Measurements from ENCODE around the gene INPP5F. TPM values are rescaled to one million over a fixed set of nuclear protein-coding genes. Genes with fewer than 3 reads are reported as not detected.

Gene INPP5F
- total and polyA plus RNA-seq, 9 of the 15 experiments (the other 6 are each of a cell fraction or from before 2014, with no cell fraction given) = 1.6 to 7.3 (median 6.0) TPM

DNA sequence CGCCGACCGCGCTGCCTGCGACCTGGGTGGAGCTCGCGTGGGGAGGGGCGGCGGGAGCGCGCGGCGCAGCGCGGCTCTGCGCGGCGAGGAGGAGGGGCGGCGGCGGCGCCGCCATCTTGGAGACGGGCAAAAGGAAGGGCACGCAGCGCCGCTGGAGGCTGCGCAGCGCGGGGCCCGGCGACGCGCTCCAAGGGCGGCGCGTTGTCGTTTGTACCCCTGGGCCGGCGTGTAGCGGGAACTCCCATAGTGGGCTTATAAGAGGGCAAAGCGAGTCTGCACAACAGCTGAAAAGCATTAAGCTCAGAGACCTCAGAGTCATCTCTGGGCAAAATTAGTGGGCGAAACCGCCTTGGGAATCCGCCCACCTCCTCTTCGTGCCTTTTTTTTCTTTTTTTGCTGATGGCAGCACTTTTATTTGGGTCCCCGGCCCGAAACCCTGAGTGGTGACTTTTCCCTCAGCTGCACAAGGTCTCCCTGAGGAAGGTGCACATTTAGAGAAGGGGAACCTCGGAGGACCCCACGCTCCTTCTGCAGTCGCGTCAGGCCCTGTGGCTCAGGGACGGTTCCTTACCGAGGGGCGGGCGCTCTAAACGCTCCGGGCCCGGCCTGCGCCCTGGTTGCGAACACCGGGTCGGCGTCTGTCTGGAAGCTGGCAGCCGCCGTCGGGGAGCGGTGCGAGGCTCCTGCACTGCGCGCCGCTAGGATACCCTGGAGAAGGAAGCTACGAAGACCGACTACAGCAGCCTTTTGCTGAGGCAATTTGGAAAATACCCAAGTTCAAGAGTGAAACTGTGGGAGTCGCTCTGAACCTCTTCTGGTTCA is 147.2 kb downstream of the INPP5F start (continued):
- TF ChIP-seq CCNT2 (IDR thresholded peaks at IDR 0.05; ENCODE audit: borderline replicate concordance, extremely low read depth, insufficient read length, low read depth, low read length) (peak; percentile 69), NCOA1 (IDR thresholded peaks at IDR 0.05; ENCODE audit: low read depth) (no peak), SMAD3 (CRISPR knock-in tag; conservative IDR thresholded peaks at IDR 0.05) (no peak), HMGN3 (IDR thresholded peaks at IDR 0.05; ENCODE audit: borderline replicate concordance, extremely low read depth, insufficient read length, low read depth, low read length) (peak; percentile 83), MAFG (tag; conservative IDR thresholded peaks at IDR 0.05) (peak; percentile 97), PHF8 (IDR thresholded peaks at IDR 0.05; ENCODE audit: borderline replicate concordance, low read length) (peak; percentile 86), ZNF699 (CRISPR knock-in tag; IDR thresholded peaks at IDR 0.05; ENCODE audit: insufficient replicate concordance) (no peak), ZNF224 (CRISPR knock-in tag; IDR thresholded peaks at IDR 0.05) (no peak), MAZ (CRISPR knock-in tag; conservative IDR thresholded peaks at IDR 0.05 in 1 of 2, IDR thresholded peaks at IDR 0.05 in 1 of 2) (peak in 1 of 2 experiments; percentile 89; a peak in 2 of 4 replicates), HMG20B (CRISPR knock-in tag; IDR thresholded peaks at IDR 0.05) (no peak), TAF1 (IDR thresholded peaks at IDR 0.05; ENCODE audit: control insufficient read depth, extremely low read depth, insufficient read depth, low read length, severe bottlenecking) (peak; percentile 77), PYGO2 (tag; IDR thresholded peaks at IDR 0.05) (no peak), TRIM28 (IDR thresholded peaks at IDR 0.05) (no peak), RBM22 (IDR thresholded peaks at IDR 0.05; ENCODE audit: low read depth, low read length, poor library complexity, severe bottlenecking) (no peak)
- TF ChIP-seq, protein P1, sequence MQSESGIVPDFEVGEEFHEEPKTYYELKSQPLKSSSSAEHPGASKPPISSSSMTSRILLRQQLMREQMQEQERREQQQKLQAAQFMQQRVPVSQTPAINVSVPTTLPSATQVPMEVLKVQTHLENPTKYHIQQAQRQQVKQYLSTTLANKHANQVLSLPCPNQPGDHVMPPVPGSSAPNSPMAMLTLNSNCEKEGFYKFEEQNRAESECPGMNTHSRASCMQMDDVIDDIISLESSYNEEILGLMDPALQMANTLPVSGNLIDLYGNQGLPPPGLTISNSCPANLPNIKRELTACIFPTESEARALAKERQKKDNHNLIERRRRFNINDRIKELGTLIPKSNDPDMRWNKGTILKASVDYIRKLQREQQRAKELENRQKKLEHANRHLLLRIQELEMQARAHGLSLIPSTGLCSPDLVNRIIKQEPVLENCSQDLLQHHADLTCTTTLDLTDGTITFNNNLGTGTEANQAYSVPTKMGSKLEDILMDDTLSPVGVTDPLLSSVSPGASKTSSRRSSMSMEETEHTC (IDR thresholded peaks at IDR 0.05) = no peak
- TF ChIP-seq, protein P2, sequence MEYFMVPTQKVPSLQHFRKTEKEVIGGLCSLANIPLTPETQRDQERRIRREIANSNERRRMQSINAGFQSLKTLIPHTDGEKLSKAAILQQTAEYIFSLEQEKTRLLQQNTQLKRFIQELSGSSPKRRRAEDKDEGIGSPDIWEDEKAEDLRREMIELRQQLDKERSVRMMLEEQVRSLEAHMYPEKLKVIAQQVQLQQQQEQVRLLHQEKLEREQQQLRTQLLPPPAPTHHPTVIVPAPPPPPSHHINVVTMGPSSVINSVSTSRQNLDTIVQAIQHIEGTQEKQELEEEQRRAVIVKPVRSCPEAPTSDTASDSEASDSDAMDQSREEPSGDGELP (CRISPR knock-in tag; IDR thresholded peaks at IDR 0.05; ENCODE audit: borderline replicate concordance) = peak; percentile 48; the same call in 1 of the 2 replicates
- TF ChIP-seq, protein P3, sequence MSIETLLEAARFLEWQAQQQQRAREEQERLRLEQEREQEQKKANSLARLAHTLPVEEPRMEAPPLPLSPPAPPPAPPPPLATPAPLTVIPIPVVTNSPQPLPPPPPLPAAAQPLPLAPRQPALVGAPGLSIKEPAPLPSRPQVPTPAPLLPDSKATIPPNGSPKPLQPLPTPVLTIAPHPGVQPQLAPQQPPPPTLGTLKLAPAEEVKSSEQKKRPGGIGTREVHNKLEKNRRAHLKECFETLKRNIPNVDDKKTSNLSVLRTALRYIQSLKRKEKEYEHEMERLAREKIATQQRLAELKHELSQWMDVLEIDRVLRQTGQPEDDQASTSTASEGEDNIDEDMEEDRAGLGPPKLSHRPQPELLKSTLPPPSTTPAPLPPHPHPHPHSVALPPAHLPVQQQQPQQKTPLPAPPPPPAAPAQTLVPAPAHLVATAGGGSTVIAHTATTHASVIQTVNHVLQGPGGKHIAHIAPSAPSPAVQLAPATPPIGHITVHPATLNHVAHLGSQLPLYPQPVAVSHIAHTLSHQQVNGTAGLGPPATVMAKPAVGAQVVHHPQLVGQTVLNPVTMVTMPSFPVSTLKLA (conservative IDR thresholded peaks at IDR 0.05) = peak in 1 of 2 experiments; percentile 44; a peak in 1 of 4 replicates
- TF ChIP-seq, protein P4, sequence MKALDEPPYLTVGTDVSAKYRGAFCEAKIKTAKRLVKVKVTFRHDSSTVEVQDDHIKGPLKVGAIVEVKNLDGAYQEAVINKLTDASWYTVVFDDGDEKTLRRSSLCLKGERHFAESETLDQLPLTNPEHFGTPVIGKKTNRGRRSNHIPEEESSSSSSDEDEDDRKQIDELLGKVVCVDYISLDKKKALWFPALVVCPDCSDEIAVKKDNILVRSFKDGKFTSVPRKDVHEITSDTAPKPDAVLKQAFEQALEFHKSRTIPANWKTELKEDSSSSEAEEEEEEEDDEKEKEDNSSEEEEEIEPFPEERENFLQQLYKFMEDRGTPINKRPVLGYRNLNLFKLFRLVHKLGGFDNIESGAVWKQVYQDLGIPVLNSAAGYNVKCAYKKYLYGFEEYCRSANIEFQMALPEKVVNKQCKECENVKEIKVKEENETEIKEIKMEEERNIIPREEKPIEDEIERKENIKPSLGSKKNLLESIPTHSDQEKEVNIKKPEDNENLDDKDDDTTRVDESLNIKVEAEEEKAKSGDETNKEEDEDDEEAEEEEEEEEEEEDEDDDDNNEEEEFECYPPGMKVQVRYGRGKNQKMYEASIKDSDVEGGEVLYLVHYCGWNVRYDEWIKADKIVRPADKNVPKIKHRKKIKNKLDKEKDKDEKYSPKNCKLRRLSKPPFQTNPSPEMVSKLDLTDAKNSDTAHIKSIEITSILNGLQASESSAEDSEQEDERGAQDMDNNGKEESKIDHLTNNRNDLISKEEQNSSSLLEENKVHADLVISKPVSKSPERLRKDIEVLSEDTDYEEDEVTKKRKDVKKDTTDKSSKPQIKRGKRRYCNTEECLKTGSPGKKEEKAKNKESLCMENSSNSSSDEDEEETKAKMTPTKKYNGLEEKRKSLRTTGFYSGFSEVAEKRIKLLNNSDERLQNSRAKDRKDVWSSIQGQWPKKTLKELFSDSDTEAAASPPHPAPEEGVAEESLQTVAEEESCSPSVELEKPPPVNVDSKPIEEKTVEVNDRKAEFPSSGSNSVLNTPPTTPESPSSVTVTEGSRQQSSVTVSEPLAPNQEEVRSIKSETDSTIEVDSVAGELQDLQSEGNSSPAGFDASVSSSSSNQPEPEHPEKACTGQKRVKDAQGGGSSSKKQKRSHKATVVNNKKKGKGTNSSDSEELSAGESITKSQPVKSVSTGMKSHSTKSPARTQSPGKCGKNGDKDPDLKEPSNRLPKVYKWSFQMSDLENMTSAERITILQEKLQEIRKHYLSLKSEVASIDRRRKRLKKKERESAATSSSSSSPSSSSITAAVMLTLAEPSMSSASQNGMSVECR (CRISPR knock-in tag; IDR thresholded peaks at IDR 0.05) = no peak

Data from K562 (cell line).